ENCODE measurements around the gene ZFY.
"Not testable (repeated sequence)": the region's sequence is repeated elsewhere in the genome, so short reads cannot be mapped to it uniquely, and the experiment has no call there.

DNA sequence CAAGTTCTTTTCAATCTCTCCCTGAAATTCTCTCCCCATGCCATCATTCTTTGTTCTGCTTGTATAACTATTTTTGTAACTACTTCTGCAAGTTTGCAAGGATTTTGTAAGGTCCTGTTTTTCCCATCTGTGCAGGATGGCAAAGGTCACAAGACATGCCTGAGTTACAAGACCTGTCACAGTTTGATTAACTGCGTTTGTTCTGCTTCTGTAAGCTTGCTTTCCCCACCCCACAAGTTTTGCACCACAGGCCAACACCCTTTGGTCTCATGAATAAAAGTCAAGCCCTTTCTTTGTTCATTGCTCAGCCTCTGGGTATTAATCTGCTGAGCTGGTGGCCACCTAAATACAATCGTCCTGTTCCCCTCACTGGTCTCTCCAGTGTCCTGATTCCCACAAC lies 70.8 kb downstream of the ZFY start:
- not testable (repeated sequence) for TF ChIP-seq POLR2A (IDR thresholded peaks at IDR 0.05)
- TF ChIP-seq, protein P1, sequence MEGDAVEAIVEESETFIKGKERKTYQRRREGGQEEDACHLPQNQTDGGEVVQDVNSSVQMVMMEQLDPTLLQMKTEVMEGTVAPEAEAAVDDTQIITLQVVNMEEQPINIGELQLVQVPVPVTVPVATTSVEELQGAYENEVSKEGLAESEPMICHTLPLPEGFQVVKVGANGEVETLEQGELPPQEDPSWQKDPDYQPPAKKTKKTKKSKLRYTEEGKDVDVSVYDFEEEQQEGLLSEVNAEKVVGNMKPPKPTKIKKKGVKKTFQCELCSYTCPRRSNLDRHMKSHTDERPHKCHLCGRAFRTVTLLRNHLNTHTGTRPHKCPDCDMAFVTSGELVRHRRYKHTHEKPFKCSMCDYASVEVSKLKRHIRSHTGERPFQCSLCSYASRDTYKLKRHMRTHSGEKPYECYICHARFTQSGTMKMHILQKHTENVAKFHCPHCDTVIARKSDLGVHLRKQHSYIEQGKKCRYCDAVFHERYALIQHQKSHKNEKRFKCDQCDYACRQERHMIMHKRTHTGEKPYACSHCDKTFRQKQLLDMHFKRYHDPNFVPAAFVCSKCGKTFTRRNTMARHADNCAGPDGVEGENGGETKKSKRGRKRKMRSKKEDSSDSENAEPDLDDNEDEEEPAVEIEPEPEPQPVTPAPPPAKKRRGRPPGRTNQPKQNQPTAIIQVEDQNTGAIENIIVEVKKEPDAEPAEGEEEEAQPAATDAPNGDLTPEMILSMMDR (IDR thresholded peaks at IDR 0.05 in 8 of 11, conservative IDR thresholded peaks at IDR 0.05 in 3 of 11), result not testable (repeated sequence)

Measured in spleen (tissue), 7 donors.